Loucy (cell line): ENCODE measurements around the gene FOXO3.

Source experiments
- H2AFZ ChIP-seq: fragments of 200-600 bp; sonication (generic); 2 replicates; pipeline ENCODE4 v1.6.0; 2016; ENCODE audit warnings: antibody characterized with exemption, mild to moderate bottlenecking, low read length, moderate library complexity
- H3F3A ChIP-seq: fragments of 200-600 bp; 2 replicates; pipeline ENCODE4 v1.6.0; 2016; ENCODE audit warnings: antibody characterized with exemption, low read depth, mild to moderate bottlenecking
- H3K27me3 ChIP-seq: fragments of 200-600 bp; sonication (generic); 2 replicates; pipeline ENCODE4 v1.6.1; 2014; ENCODE audit warnings: low read length, mild to moderate bottlenecking; ENCODE audit not compliant: insufficient read depth, poor library complexity, severe bottlenecking
- H3K36me3 ChIP-seq: fragments of 200-600 bp; sonication (generic); 2 replicates; pipeline ENCODE4 v1.6.1; 2016; ENCODE audit warnings: low read length; ENCODE audit not compliant: insufficient read depth
- H3K4me1 ChIP-seq: fragments of 200-600 bp; sonication (generic); 2 replicates; pipeline ENCODE4 v1.5.1; 2014; ENCODE audit warnings: low read length, mild to moderate bottlenecking; ENCODE audit not compliant: insufficient read depth, poor library complexity, severe bottlenecking
- H3K4me2 ChIP-seq: fragments of 200-600 bp; sonication (generic); 2 replicates; pipeline ENCODE4 v1.6.0; 2014; ENCODE audit warnings: antibody characterized with exemption, low read length, low read depth, mild to moderate bottlenecking; ENCODE audit not compliant: poor library complexity, severe bottlenecking
- H3K4me3 ChIP-seq: fragments of 200-600 bp; sonication (generic); 2 replicates; pipeline ENCODE4 v1.5.1; 2014; ENCODE audit warnings: low read length, mild to moderate bottlenecking, mixed read lengths; ENCODE audit not compliant: poor library complexity, severe bottlenecking
- H3K79me2 ChIP-seq: fragments of 200-600 bp; sonication (generic); 2 replicates; pipeline ENCODE4 v1.6.1; 2014; ENCODE audit warnings: low read length; ENCODE audit not compliant: insufficient read depth
- H3K9ac ChIP-seq: fragments of 200-600 bp; sonication (generic); 2 replicates; pipeline ENCODE4 v1.6.0; 2014; ENCODE audit warnings: mild to moderate bottlenecking, low read depth, low read length, moderate library complexity; ENCODE audit not compliant: poor library complexity, severe bottlenecking
- H3K9me2 ChIP-seq: fragments of 200-600 bp; sonication (generic); replicated peaks from 2 replicates; pipeline ENCODE4 v1.6.1; 2016; ENCODE audit warnings: low read depth, low read length, mixed read lengths
- H3K9me3 ChIP-seq: fragments of 200-600 bp; sonication (generic); 2 replicates; pipeline ENCODE4 v1.6.1; 2014; ENCODE audit warnings: mild to moderate bottlenecking, antibody characterized with exemption, low read length, low read depth; ENCODE audit not compliant: insufficient read depth
- H4K20me1 ChIP-seq: fragments of 200-600 bp; sonication (generic); 2 replicates; pipeline ENCODE4 v1.6.0; 2014; ENCODE audit warnings: antibody characterized with exemption, low read length, mild to moderate bottlenecking; ENCODE audit not compliant: insufficient read depth, poor library complexity, severe bottlenecking
- CTCF ChIP-seq: fragments of 200-600 bp; sonication (generic); conservative IDR thresholded peaks from 2 replicates; pipeline ENCODE4 v1.5.1; 2014; ENCODE audit warnings: mild to moderate bottlenecking, antibody characterized with exemption, low read length
- EZH2phosphoT487 ChIP-seq: fragments of 200-600 bp; IDR thresholded peaks from 2 replicates; pipeline ENCODE4 v1.6.1; 2018; ENCODE audit warnings: antibody characterized with exemption, mild to moderate bottlenecking, moderate library complexity, borderline replicate concordance

FOXO3 gene

GRCh38 chr6:108673153-108673552, 112.4 kb downstream of the FOXO3 start:
- Histone ChIP-seq H3F3A (peaks cover 4% of the 10 kb centered on the region; the same call in 1 of the 2 replicates), H3K27me3 (no peaks in the 10 kb centered on the region), H4K20me1 (peaks cover 10% of the 10 kb centered on the region), H3K9ac (no peak overlapping the region), H3K4me1 (peaks cover 30% of the 10 kb centered on the region), H3K4me2 (no peak overlapping the region), H3K36me3 (peaks cover 5% of the 10 kb centered on the region; the same call in 1 of the 2 replicates), H3K9me2 (no peaks in the 10 kb centered on the region), H3K9me3 (no peaks in the 10 kb centered on the region), H3K4me3 (no peak overlapping the region), H3K79me2 (peaks cover 67% of the 10 kb centered on the region; the same call in 1 of the 2 replicates), H2AFZ (no peak overlapping the region)
- TF ChIP-seq EZH2phosphoT487 (no peak), CTCF (no peak)

GRCh38 chr6:108673602-108674001, 112.9 kb downstream of the FOXO3 start:
- H3K4me3 ChIP-seq: no peak overlapping the region
- H3K9me3 ChIP-seq: no peaks in the 10 kb centered on the region
- no peak overlapping the region for H2AFZ ChIP-seq
- H3K27me3 ChIP-seq: no peaks in the 10 kb centered on the region
- no peak overlapping the region for H3K4me2 ChIP-seq
- peaks cover 10% of the 10 kb centered on the region for H4K20me1 ChIP-seq
- no peak overlapping the region for H3K9ac ChIP-seq
- H3K9me2 ChIP-seq: no peaks in the 10 kb centered on the region
- peaks cover 68% of the 10 kb centered on the region; the same call in 1 of the 2 replicates for H3K79me2 ChIP-seq
- peaks cover 4% of the 10 kb centered on the region; the same call in 1 of the 2 replicates for H3F3A ChIP-seq
- H3K36me3 ChIP-seq: peaks cover under 1% of the 10 kb centered on the region; the same call in 1 of the 2 replicates
- H3K4me1 ChIP-seq: peaks cover 30% of the 10 kb centered on the region
- no peak for TF ChIP-seq EZH2phosphoT487
- TF ChIP-seq CTCF: no peak

GRCh38 chr6:108675226-108676200, 114.8 kb downstream of the FOXO3 start:
- H3K27me3 ChIP-seq: no peaks in the 10 kb centered on the region
- no peak overlapping the region for H3K9ac ChIP-seq

More at GRCh38 chr6:108675226-108676200, 114.8 kb downstream of the FOXO3 start:
- Histone ChIP-seq H3K79me2 (peaks cover 62% of the 10 kb centered on the region; the same call in 1 of the 2 replicates), H2AFZ (no peak overlapping the region), H4K20me1 (peaks cover 10% of the 10 kb centered on the region), H3K36me3 (peaks cover 14% of the 10 kb centered on the region; the same call in 1 of the 2 replicates), H3K4me1 (peaks cover 30% of the 10 kb centered on the region), H3K9me2 (no peaks in the 10 kb centered on the region), H3K9me3 (no peaks in the 10 kb centered on the region), H3K4me2 (no peak overlapping the region), H3K4me3 (no peak overlapping the region), H3F3A (peaks cover 4% of the 10 kb centered on the region; the same call in 1 of the 2 replicates)
- TF ChIP-seq EZH2phosphoT487: no peak
- no peak for TF ChIP-seq CTCF
